Measurements from ENCODE around the gene LRRC4C. TPM values are rescaled to one million over a fixed set of nuclear protein-coding genes. Genes with fewer than 3 reads are reported as not detected.

The LRRC4C gene
- total RNA-seq, 1 experiment from 2014 or later, result 0.72 TPM

GRCh38 chr11:41446566-41446965 lies 12.9 kb downstream of the LRRC4C start:
- peaks cover 5% of the 10 kb centered on the region for H3K9me3 Mint-ChIP-seq
- POLR2A ChIA-PET, result no interaction called here
- DNase-seq (ENCODE audit: low spot score), result no peak

GRCh38 chr11:41446107-41446506 lies 13.3 kb downstream of the LRRC4C start:
- Mint-ChIP-seq H3K4me1 (peaks cover 25% of the 10 kb centered on the region), H3K27me3 (ENCODE audit: low read depth) (no peaks in the 10 kb centered on the region), H3K4me3 (no peak overlapping the region), H3K36me3 (no peaks in the 10 kb centered on the region), H3K9me3 (peaks cover 7% of the 10 kb centered on the region), H3K27ac (no peak overlapping the region)
- ATAC-seq (no peak), DNase-seq (ENCODE audit: low spot score) (no peak)
- CTCF ChIA-PET, result interaction anchor here (0.8 to 1.3 kb wide), 2 partner anchors 14 to 63 kb away, joined by 3 to 4 read pairs; no protein-coding TSS in a partner anchor
- POLR2A ChIA-PET, result no interaction called here
- TF ChIP-seq NFATC4 (CRISPR knock-in tag; IDR thresholded peaks at IDR 0.05), result no peak
- no peak for TF ChIP-seq ATF1 (CRISPR knock-in tag; IDR thresholded peaks at IDR 0.05)
- no peak for TF ChIP-seq ZBTB43 (CRISPR knock-in tag; IDR thresholded peaks at IDR 0.05)
- no peak for TF ChIP-seq RORB (CRISPR knock-in tag; IDR thresholded peaks at IDR 0.05)
- no peak for TF ChIP-seq ETV6 (CRISPR knock-in tag; IDR thresholded peaks at IDR 0.05)
- no peak for TF ChIP-seq FOXJ3 (CRISPR knock-in tag; IDR thresholded peaks at IDR 0.05; ENCODE audit: borderline replicate concordance)
- TF ChIP-seq, protein P1, sequence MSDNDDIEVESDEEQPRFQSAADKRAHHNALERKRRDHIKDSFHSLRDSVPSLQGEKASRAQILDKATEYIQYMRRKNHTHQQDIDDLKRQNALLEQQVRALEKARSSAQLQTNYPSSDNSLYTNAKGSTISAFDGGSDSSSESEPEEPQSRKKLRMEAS (CRISPR knock-in tag; IDR thresholded peaks at IDR 0.05), result no peak
- TF ChIP-seq TEAD1 (CRISPR knock-in tag; IDR thresholded peaks at IDR 0.05), result no peak
- no peak for TF ChIP-seq ZNF138 (CRISPR knock-in tag; conservative IDR thresholded peaks at IDR 0.05)

More at GRCh38 chr11:41446566-41446965, 12.9 kb downstream of the LRRC4C start:
- CTCF ChIA-PET, result no interaction called here
- Mint-ChIP-seq H3K4me3 (no peak overlapping the region), H3K27ac (no peak overlapping the region), H3K36me3 (no peaks in the 10 kb centered on the region), H3K4me1 (peaks cover 29% of the 10 kb centered on the region), H3K27me3 (ENCODE audit: low read depth) (no peaks in the 10 kb centered on the region)
- no peak for ATAC-seq
- TF ChIP-seq CTCF (IDR thresholded peaks at IDR 0.05) (no peak), ZSCAN18 (CRISPR knock-in tag; IDR thresholded peaks at IDR 0.05) (no peak), ESRRA (CRISPR knock-in tag; IDR thresholded peaks at IDR 0.05; ENCODE audit: borderline replicate concordance) (no peak), CREB1 (CRISPR knock-in tag; IDR thresholded peaks at IDR 0.05) (no peak), ZNF138 (CRISPR knock-in tag; conservative IDR thresholded peaks at IDR 0.05) (no peak), SP1 (CRISPR knock-in tag; conservative IDR thresholded peaks at IDR 0.05) (no peak), JAZF1 (CRISPR knock-in tag; IDR thresholded peaks at IDR 0.05) (no peak), ZNF396 (CRISPR knock-in tag; IDR thresholded peaks at IDR 0.05; ENCODE audit: borderline replicate concordance) (no peak), ZNF671 (CRISPR knock-in tag; IDR thresholded peaks at IDR 0.05) (no peak), NFE2L1 (CRISPR knock-in tag; IDR thresholded peaks at IDR 0.05) (no peak), RELA (CRISPR knock-in tag; IDR thresholded peaks at IDR 0.05; ENCODE audit: borderline replicate concordance) (no peak), GRHL2 (CRISPR knock-in tag; IDR thresholded peaks at IDR 0.05; ENCODE audit: insufficient replicate concordance, severe bottlenecking) (no peak)
- TF ChIP-seq, protein P2, sequence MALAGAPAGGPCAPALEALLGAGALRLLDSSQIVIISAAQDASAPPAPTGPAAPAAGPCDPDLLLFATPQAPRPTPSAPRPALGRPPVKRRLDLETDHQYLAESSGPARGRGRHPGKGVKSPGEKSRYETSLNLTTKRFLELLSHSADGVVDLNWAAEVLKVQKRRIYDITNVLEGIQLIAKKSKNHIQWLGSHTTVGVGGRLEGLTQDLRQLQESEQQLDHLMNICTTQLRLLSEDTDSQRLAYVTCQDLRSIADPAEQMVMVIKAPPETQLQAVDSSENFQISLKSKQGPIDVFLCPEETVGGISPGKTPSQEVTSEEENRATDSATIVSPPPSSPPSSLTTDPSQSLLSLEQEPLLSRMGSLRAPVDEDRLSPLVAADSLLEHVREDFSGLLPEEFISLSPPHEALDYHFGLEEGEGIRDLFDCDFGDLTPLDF (CRISPR knock-in tag; IDR thresholded peaks at IDR 0.05), result no peak
- TF ChIP-seq, protein P3, sequence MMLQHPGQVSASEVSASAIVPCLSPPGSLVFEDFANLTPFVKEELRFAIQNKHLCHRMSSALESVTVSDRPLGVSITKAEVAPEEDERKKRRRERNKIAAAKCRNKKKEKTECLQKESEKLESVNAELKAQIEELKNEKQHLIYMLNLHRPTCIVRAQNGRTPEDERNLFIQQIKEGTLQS (CRISPR knock-in tag; conservative IDR thresholded peaks at IDR 0.05), result no peak
